Endothelial cell (in vitro differentiated cells): ENCODE results near the gene CCDC187. TPM values are rescaled to one million over a fixed set of nuclear protein-coding genes. Genes with fewer than 3 reads are reported as not detected.

Experiments
- DNase-seq: peaks from one replicate; pipeline ENCODE4 v3.0.0; 2021; ENCODE audit warnings: low spot score
- H3K27ac Mint-ChIP-seq: one replicate; pipeline ENCODE4 v1.8.0; 2021; ENCODE audit warnings: mixed read lengths, inconsistent platforms; ENCODE audit not compliant: unreplicated experiment
- H3K27me3 Mint-ChIP-seq: one replicate; pipeline ENCODE4 v1.8.0; 2021; ENCODE audit warnings: mild to moderate bottlenecking, moderate library complexity, mixed read lengths, inconsistent platforms; ENCODE audit not compliant: unreplicated experiment
- H3K36me3 Mint-ChIP-seq: one replicate; pipeline ENCODE4 v1.8.0; 2021; ENCODE audit warnings: mild to moderate bottlenecking, low read depth, mixed read lengths, inconsistent platforms; ENCODE audit not compliant: unreplicated experiment
- H3K4me1 Mint-ChIP-seq: one replicate; pipeline ENCODE4 v1.8.0; 2021; ENCODE audit warnings: mild to moderate bottlenecking, mixed read lengths, inconsistent platforms; ENCODE audit not compliant: unreplicated experiment
- H3K4me3 Mint-ChIP-seq: one replicate; pipeline ENCODE4 v1.8.0; 2021; ENCODE audit warnings: mild to moderate bottlenecking, mixed read lengths, inconsistent platforms; ENCODE audit not compliant: unreplicated experiment
- H3K9me3 Mint-ChIP-seq: one replicate; pipeline ENCODE4 v1.8.0; 2021; ENCODE audit warnings: mixed read lengths, inconsistent platforms; ENCODE audit not compliant: unreplicated experiment
- CTCF ChIP-seq: fragments of 200-600 bp; sonication (generic); IDR thresholded peaks from one replicate; pipeline ENCODE4 v1.5.0; 2021; ENCODE audit warnings: antibody characterized with exemption; ENCODE audit not compliant: unreplicated experiment
- total RNA-seq: library from RNA; stranded (reverse); fragmentation: NEBNext Ultra II Directional; extraction: Animal tissue kit (Norgen Biotek cat#: 25700); gene quantifications from one replicate; pipeline ENCODE4 v1.2.1, GENCODE V29; 2021; ENCODE audit not compliant: unreplicated experiment

The CCDC187 gene
- total RNA-seq, 1 donor from 2014 or later, result 0.05 TPM

GRCh38 chr9:136204145-136204805 is 99.6 kb downstream of the CCDC187 start:
- Mint-ChIP-seq H3K36me3 (peaks cover 13% of the 10 kb centered on the region), H3K9me3 (no peaks in the 10 kb centered on the region), H3K27me3 (peaks cover 22% of the 10 kb centered on the region), H3K4me1 (no peaks in the 10 kb centered on the region), H3K27ac (no peak overlapping the region), H3K4me3 (no peak overlapping the region)
- DNase-seq, result no peak
- TF ChIP-seq CTCF, result no peak

GRCh38 chr9:136203408-136204144 is 100.3 kb downstream of the CCDC187 start:
- H3K36me3 Mint-ChIP-seq, result peaks cover 13% of the 10 kb centered on the region
- no peak overlapping the region for H3K4me3 Mint-ChIP-seq
- no peak for DNase-seq
- H3K9me3 Mint-ChIP-seq, result no peaks in the 10 kb centered on the region
- TF ChIP-seq CTCF, result no peak
- H3K27me3 Mint-ChIP-seq, result peaks cover 19% of the 10 kb centered on the region
- no peaks in the 10 kb centered on the region for H3K4me1 Mint-ChIP-seq
- no peak overlapping the region for H3K27ac Mint-ChIP-seq

GRCh38 chr9:136202454-136203407 is 101.2 kb downstream of the CCDC187 start:
- Mint-ChIP-seq H3K36me3 (peaks cover 13% of the 10 kb centered on the region), H3K9me3 (no peaks in the 10 kb centered on the region), H3K27ac (no peak overlapping the region), H3K4me3 (no peak overlapping the region), H3K4me1 (no peaks in the 10 kb centered on the region), H3K27me3 (peaks cover 19% of the 10 kb centered on the region)
- TF ChIP-seq CTCF, result no peak
- DNase-seq, result no peak

- no peaks in the 10 kb centered on the region for H3K4me1 Mint-ChIP-seq
- H3K27me3 Mint-ChIP-seq, result peaks cover 17% of the 10 kb centered on the region
- no peaks in the 10 kb centered on the region for H3K9me3 Mint-ChIP-seq
- no peak for TF ChIP-seq CTCF
- no peak overlapping the region for H3K4me3 Mint-ChIP-seq
- peaks cover 7% of the 10 kb centered on the region for H3K36me3 Mint-ChIP-seq
- no peak overlapping the region for H3K27ac Mint-ChIP-seq
- DNase-seq, result peak; percentile 70
Observed at GRCh38 chr9:136201609-136202453, 102.1 kb downstream of the CCDC187 start.
